Measurements from ENCODE around the gene SPRING1.
A peak's percentile ranks its signal among the peaks of the same experiment; 100 is the strongest.
"Not testable (repeated sequence)": the region's sequence is repeated elsewhere in the genome, so short reads cannot be mapped to it uniquely, and the experiment has no call there.

Gene SPRING1, protein sequence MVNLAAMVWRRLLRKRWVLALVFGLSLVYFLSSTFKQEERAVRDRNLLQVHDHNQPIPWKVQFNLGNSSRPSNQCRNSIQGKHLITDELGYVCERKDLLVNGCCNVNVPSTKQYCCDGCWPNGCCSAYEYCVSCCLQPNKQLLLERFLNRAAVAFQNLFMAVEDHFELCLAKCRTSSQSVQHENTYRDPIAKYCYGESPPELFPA

GRCh38 chr12:116737774-116738657 lies at the start of gene SPRING1, which contains the start of gene RNFT2:
Gene SPRING1 (minus strand): TSS chr12:116738069. CDS start chr12:116737900, 169 bp downstream.
Gene RNFT2 (plus strand): TSS chr12:116738315. CDS start chr12:116740498, 2,183 bp downstream.
- peak; percentile 100 for DNase-seq

DNA sequence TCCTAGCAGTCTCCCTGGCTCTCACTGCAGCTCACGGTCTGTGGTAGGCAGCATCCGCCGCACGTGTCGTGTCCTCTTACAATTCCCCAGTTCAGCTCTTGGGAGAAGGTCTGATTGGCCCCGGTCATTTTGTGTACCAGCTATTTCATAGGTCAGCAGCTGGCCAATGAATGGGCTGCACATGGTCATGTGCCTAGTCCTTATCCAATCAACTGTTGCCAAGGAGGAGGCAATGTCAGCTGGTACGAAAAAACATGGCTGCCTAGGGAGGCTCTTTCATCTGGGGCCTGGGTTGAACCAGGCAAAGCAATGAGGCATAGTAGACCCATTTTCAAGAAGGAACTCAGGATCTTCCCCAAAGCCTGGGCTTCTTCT lies 46.4 kb upstream of the SPRING1 start:
- DNase-seq = peak; percentile 49

- DNase-seq = peak; percentile 84
Measured at GRCh38 chr12:116783525-116784237, 45.8 kb upstream of the SPRING1 start.

DNA sequence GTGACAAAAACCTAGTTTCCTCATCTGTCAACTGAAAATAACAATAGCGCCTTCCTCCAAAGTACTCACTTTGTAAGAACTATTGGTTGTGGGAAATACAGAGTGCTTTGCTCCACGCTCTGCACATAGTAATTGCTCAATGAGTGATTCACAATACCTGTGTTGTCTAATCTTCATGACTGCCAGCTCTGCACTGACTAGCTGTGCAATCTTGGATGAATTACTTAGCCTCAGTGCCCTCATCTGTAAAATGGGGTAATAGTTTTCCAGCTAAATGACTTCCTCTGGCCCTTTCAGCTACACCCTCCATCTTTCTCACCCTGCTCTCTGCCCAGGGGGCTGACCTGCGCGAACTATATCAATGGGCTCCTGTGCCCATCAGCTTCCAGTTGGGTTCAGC lies 43.1 kb upstream of the SPRING1 start:
- DNase-seq = no peak

DNA sequence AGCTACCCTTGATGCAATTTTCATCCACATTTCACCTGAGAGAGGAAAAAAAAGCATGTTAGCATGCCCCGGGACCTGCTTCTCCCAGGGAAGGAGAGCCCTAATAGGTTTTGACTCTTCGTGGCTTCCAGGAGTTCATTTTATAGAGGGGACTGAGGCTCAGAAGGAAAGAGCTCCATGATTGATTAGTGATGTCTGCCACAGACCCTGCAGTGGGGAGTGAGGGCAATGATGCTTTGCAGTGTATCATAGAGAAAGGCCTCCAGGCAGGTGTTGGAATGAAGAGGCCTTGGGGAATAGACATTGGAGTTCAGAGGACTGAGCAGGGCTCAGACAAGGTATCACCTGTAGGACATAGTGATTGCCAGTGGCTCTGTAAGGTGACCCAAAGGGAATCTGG lies 41.7 kb upstream of the SPRING1 start:
- DNase-seq = no peak

GRCh38 chr12:116777245-116777644 lies 39.4 kb upstream of the SPRING1 start:
- DNase-seq = no peak

DNA sequence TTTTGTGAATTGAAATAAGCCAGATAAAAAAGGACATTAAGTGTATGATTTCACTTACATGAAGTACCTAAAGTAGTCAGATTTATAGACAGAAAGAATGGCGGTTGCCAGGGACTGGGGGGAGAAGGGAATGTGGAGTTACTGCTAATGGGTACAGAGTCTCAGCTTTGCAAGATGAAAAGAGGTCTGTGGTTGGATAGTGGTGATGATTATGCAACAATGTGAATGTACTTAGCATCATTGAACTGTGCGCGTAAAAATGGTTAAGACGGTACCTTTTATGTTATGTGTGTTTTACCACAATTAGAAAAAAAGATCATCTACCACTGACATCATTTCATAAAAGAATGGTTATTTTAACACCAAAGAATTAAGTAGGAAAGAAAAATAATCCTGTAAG lies 36.2 kb upstream of the SPRING1 start:
- DNase-seq = no peak

DNA sequence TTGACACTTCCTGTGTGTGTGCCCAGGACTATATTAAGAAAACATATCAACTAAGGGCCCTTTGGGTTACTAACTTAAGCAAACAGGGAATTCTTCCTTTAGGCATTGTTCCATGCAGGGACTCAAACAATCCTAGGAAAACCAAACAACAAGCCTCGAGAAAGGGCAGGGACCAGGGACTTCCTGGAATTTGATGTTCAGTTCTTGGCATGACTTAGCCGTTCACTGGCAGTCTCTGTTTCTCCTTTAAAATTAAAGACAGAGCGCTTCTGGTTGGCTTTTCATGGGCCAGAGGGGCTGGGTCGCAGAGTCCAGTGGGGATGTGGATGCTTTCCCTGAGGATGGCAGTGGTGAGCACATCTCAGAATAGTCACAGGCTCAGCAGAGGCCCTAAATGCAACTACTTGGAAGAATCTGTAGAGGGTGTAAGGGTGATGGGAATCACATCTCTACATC lies 35.4 kb upstream of the SPRING1 start:
- DNase-seq = no peak

DNA sequence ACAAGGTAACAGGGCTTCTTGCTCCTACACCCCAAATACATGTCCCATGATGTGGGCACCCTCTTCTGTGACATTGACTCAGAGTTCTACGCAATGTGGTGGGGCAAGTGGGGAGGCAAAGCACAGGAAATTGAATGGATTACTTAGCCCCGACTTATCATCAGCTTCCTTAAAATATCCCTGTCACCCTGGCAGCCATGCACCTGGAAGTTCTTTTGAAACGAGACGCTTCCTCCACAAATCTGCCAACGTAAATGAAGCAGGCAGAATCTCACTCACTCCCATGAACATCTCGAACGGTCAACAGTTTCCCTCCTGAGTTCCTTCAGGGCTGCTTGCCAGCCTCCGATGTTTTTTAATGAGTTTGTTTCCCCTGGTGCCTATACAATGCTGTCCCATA lies 33.8 kb upstream of the SPRING1 start:
- DNase-seq = no peak

- no peak for DNase-seq
Measured at GRCh38 chr12:116766746-116767145, 28.9 kb upstream of the SPRING1 start.

DNA sequence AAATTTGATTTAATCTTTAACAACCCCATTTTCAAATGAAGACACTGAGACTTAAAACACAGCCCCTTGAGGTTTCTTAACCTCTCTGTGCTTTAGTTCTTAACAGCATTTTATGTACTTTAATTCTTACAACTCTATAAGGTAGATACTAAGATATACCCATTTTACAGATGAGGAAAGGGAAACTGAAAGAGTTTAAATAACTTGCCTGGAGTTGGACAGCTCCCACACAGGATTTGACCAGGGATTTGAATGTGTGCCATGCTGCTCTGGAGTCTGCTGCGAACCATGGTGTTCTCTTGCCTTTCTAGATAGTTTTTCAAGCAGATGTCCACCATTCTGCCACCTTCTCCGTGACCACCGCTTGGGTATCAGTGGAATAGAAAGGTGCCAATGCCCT lies 28.4 kb upstream of the SPRING1 start:
- DNase-seq = no peak

DNA sequence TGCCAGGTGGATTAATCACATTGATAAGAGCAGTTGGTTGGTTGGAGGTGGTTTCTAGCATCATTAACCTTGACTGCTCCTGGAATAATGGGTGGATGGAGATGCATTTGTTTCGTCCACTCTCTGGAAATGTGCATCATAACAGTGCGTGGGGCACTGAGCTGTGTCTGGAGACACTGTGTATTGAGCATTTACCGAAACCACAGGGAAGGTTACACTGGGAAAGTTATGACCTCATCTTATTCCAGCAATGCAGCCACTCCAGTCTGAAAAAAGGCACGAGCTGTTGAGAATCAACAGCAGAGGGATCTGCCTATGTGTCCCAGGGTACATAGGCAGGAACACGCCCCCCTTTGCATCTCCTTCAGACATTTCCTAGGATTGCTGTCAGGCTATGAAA lies 27.4 kb upstream of the SPRING1 start:
- peak; percentile 15 for DNase-seq

DNA sequence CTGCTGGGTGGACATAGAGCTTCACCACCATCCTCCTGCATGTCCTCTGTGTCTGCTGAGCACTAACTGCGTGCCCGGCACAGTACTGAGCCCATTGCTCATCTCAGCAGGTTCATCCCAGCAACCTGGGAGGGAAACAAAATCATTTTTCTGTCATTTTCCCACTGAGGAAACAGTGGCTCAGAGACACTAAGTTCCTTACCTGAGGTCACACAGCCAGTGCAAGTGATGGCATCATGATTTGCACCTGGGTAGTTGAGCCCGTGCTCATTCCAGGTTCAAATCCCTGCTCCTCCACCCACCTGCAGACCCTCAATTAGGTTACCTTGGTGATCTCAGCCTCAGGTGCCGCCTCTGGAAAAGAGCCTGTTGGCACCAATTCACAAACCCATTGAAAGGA lies 23.6 kb upstream of the SPRING1 start:
- no peak for DNase-seq

DNA sequence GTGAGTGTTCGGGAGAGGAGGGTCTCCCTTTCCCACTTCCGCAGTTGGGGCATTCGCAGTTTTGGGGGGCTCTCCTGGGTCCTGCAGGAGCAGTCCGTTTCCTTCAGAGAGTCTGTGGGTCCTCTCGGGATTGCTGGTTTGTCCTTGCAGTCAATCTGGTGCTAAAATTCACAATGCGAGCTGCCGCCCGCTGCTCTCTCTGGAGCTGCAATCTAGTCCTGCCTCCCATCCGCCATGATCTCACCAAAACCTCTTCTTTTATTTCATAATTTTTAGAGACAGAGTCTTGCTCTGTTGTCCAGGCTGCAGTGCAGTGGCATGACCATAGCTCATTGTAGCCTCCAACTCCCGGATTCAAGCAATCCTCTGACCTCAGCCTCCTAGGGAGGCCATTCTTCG lies 22.8 kb upstream of the SPRING1 start:
- no peak for DNase-seq

DNA sequence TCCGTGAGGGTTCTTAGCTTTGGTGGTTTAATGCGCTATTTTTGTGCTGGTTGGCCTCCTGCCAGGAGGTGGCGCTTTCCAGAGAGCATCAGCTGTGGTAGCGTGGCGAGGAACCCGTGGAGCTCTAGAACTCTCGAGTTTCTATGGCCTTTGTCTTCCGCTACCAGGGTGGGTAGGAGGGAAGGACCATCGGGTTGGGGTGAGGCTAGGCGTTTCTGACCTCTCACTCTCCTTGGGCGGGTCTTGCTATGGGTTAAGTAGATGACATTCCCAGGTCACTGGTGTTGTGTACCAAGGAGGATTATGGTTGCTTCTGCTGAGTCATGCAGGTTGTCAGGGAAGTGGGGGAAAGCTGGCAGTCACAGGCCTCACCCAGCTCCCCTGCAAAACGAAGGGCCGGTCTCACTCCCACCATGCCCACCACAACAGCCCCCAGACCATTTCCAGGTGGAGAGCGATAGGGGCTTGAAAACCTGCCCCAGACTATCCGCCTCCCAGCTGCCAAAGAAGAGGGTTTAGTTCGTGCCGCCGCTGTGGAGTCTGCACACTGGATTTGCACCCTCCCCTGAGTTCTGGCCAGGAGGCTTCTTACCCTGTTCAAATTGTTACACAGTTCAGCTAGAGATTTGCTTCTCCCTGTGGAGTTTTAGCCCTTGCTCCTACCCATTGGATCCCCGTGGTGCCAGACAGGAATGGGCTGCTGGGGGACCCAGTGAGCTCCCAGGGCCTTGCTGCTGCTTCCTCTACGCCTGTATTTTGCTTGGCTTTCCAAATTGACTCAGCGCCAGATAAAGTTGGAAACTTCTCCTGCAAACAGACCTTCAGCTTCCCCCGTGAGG lies 22.1 kb upstream of the SPRING1 start:
- peak; percentile 30 for DNase-seq

DNA sequence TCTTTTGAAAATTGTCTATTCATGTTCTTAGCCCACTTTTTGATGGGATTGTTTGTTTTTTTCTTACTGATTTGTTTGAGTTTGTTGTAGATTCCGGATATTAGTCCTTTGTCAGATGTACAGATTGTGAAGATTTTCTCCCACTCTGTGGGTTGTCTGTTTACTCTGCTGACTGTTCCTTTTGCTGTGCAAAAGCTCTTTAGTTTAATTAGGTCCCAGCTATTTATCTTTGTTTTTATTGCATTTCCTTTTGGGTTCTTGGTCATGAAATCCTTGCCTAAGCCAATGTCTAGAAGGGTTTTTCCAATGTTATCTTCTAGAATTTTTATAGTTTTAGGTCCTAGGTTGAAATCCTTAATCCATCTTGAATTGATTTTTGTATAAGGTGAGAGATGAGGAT lies 16.9 kb upstream of the SPRING1 start:
- DNase-seq = not testable (repeated sequence)

DNA sequence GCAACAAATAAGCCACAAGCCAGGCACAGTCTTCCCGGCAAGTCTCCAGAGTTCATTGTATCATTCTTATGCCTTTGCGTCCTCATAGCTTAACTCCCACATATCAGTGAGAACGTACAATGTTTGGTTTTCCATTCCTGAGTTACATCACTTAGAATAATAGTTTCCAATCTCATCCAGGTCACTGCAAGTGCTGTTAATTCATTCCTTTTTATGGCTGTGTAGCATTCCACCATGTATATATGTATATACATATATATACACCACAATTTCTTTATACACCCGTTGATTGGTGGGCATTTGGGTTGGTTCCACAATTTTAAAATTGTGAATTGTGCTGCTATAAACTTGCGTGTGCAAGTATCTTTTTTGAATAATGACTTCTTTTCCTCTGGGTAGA lies 16.2 kb upstream of the SPRING1 start:
- DNase-seq = not testable (repeated sequence)

GRCh38 chr12:116750298-116750697 lies 12.4 kb upstream of the SPRING1 start:
- no peak for DNase-seq

DNA sequence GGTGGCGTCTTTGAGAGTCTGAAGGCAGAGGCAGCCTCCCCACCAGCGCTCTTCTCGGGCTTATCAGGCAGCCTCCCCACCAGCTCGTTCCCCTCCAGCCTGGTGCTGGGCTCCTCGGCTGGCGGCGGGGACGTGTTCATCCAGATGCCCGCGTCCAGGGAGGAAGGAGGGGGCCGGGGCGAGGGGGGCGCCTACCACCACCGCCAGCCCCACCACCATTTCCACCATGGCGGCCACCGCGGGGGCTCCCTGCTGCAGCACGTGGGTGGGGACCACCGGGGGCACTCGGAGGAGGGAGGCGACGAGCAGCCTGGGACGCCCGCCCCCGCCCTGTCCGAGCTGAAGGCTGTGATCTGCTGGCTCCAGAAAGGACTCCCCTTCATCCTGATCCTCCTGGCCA lies 12.0 kb upstream of the SPRING1 start:
- no peak for DNase-seq

GRCh38 chr12:116745554-116745953 lies 7.7 kb upstream of the SPRING1 start:
- DNase-seq = no peak

DNA sequence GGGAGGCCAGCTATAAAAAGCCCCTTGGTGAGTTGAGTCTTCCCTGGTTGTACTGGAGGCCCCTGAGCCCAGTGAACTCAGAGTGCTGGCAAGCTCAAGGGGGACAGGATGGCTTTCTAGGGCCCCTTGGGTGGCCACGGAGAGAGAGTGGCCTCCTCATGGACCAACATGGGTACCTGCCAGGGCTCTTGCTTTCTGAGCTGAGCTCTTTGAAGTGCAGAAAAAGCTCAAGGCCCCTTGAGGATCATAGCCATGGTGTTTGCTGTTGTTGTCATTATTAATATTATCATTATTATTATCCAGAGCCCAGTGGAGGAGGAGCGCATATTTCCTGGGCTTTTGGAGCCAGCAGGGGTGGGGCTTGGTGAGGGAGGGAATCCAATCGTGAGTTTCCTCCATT lies 6.9 kb upstream of the SPRING1 start:
- DNase-seq = no peak

GRCh38 chr12:116742787-116743186 lies 4.9 kb upstream of the SPRING1 start:
- DNase-seq = not testable (repeated sequence)
